GOT3 (cell line): ENCODE measurements around the gene SLC17A5.
"Not testable (repeated sequence)": the region's sequence is repeated elsewhere in the genome, so short reads cannot be mapped to it uniquely, and the experiment has no call there.

Source experiments
- DNase-seq: peaks from one replicate; lab custom pipeline; 2025; ENCODE audit warnings: mixed read lengths; lab: John Stamatoyannopoulos, UW

Gene SLC17A5

DNA sequence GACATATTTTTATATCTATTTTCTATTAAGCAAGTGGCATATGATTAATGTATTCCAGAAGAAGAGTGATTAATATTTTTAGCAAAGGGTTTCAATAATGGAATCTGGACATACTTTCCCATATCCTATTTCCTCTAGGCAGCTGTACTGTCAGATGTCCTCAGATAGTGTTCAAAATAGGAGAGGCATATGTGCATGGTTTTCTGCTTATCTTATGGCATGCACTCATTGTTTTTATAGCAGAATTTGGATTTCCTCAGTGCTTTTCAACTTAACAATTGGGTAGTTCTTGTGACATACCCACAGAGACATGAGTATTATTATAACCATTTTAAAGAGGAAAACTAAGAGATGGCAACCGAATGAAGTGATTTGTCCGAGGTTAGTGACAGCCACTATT is 12.6 kb upstream of the SLC17A5 start:
- no peak for DNase-seq

GRCh38 chr6:73665686-73666319 is 12.0 kb upstream of the SLC17A5 start:
- DNase-seq, result no peak

- no peak for DNase-seq
Measured at GRCh38 chr6:73664701-73665100, 10.9 kb upstream of the SLC17A5 start.

DNA sequence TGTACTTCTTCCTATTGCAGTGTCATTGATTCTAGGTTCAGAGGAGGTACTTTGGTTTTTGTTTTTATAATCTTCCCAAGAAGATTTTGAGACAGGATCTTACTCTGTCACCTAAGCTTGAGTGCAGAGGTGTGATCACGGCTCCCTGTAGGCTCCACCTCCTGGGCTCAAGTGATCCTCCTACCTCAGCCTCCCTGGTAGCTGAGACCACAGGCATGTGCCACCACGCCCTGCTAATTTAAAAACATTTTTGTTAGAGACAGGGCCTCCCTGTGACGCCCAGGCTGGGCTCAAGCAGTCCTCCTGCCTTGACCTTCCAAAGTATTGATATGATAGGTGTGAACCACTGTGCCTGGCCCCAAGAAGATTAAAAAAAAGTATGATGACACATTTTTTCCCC is 3.4 kb upstream of the SLC17A5 start:
- no peak for DNase-seq

- DNase-seq, result no peak
Measured at GRCh38 chr6:73656531-73657145, 2.8 kb upstream of the SLC17A5 start.

DNA sequence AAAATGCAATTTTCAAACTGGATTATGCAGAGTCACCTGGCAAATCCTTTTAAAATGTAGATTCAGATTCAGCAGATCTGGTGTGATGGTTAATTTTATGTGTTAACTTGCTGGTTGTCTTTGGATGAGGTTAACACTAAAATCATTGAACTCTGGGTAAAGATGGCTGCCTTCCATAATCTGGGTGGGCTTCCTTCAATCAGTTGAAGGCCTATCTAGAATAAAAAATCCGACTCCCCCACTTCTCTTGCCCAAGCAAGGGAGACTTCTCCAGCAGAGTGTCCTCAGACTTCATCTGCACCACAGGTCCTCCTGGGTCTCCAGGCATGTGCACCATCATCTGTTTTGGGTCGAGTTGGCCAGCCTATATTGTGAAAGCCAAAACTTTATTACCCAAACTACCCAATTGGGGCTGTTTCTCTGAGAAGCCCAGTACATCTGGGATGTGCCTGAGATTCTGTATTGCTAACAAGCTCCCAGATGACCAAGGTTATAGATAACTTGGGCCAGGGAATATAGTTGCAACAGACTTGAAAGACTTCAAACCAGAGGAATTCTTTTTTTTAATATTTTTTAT is 1.6 kb upstream of the SLC17A5 start:
- no peak for DNase-seq

GRCh38 chr6:73652637-73653570 is 888 bp downstream of the SLC17A5 start:
- no peak for DNase-seq

GRCh38 chr6:73649783-73650182 is 4.0 kb downstream of the SLC17A5 start:
- no peak for DNase-seq

DNA sequence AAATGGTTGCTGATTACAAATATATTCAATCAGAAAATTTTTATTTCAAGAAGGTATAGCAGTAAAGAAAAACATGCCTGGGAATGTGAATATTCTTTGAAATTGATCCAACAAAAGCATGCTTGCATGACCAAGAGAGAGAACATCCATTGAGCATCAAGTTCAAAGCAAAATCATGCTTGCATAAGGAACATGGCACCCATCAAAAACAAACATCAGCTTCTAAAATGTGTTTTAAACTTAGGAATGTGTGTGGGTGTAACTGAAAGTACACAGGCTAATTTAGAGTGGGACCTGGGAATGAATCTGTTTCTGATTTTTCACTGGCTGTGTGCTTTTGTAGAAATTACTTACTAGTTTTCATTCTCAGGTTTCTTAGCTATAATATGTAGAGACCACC is 5.6 kb downstream of the SLC17A5 start:
- no peak for DNase-seq

DNA sequence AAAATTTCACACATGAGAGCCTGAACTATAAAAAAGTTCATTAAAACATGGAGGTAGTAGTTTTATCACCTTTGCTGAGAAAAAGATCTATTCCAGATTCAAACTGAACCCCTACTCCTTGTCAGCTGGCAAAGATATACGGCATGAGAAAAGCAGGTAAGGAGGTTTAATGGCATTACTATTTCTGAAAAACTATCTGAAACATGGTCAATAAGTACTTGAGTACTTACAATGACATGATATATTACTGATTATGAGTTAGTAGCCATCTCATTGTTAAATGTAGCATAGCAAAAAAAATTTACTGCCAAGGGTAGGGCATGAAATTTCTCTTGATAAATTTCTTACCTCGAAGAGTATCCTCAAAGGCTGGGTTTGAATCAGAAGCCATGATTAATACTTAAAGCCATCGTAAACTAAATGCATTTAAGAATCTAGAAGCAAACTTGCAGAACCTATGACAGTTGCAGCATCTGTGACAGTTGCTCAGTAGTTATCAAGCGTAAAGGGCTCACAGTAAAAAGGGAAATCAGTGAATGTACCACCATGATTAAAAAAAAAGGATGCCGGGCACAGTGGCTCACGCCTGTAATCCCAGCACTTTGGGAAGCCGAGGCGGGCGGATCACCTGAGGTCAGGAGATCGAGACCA is 8.7 kb downstream of the SLC17A5 start:
- no peak for DNase-seq

DNA sequence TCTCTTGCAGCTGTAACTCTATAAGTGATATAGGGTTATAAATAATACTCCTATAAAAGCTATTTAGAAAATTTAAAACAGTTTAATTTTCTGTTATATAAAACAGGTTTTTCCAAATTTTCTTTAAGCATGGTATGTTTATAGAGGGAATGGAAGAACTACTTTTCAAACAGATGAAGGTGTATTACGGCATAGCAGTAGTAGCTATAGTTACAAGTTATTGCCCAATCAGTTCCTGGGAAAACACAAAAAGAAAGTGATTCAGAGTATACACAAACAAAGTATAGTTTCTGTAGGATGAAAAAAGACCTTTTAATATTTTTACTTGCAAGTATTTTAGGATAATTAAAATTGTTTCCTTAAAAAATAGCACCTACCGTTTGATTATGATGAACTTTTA is 9.8 kb downstream of the SLC17A5 start:
- DNase-seq, result no peak

DNA sequence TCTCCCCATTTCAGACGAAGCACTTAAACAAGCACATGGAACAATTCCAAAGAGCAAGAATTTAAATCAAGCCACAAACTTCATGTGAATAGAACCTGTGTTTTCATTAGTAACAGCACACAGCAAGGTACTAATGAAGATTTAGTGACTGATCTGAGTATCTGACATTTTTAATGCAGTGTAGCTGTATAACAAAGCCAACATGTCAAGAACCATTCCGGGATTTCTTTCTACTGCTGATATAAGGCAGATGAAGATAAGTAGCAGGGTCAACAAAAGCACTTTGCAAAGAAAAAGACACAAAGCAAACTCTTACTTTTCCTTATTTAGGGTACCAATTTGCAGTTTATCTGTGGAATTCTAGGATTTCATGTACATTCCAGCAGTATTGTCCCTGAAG is 11.3 kb downstream of the SLC17A5 start:
- no peak for DNase-seq

DNA sequence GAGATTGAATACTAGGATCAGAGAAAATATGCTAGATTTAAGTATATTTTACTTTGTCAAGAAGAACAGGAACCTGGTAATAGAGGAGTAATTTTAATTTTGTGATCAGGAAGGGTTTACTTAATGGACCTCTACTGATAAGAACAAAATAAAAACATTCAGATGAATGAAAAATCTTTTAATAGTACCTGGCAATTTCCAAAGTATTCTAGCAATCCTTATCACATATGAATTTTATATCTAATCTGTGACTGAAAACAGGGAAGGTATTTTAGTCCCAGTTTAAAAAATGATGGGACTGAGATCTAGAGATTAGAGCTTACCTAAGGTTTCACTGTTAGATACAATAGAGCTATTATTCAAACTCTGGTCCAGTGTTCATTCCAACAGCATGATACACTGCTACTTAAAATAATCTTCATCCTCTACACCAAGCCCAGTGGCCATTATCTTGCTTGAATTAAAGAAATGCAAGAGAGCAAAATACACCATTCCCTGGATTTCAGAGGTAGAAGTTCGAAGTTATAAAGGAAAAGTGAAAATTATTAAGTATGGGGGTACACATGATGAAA is 13.5 kb downstream of the SLC17A5 start:
- DNase-seq, result no peak

GRCh38 chr6:73639040-73639439 is 14.8 kb downstream of the SLC17A5 start:
- DNase-seq, result no peak

- DNase-seq, result no peak
Measured at GRCh38 chr6:73637404-73637803, 16.4 kb downstream of the SLC17A5 start.

DNA sequence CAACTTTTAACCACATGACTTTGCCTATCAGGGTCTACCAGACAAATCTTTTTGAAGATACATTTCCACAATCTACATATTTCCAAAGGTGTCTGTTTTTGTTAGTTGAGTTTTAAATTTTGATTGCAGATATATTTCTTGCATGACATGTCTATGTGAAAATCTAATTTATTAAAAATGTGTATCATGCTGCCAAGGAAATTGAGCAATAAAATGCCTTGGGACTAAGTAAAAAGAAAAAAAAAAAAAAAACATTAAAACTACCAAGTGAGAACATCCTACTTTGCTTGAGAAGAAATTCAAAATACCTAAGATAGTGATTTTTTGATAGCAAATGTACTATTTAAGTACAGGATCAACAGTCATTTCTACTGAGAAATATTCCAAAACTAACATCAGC is 17.7 kb downstream of the SLC17A5 start:
- no peak for DNase-seq

GRCh38 chr6:73632346-73632745 is 21.4 kb downstream of the SLC17A5 start:
- DNase-seq, result no peak

DNA sequence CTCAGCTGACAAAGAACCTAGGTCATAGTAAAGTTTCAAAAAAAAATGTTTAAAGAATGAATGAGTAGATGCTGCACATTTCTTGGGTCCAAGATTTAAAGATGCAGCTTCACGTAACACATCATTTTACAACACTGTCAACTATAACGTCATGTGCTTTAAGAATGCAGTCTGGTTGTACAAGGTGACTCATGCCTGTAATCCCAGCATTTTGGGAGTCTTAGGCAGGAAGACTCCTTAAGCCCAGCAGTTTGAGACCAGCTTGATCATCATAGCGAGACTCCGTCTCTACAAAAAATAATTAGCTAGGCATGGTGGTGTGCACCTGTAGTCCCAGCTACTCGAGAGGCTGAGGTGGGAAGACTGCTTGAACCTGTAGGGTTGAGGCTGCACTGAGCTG is 21.9 kb downstream of the SLC17A5 start:
- no peak for DNase-seq

GRCh38 chr6:73630401-73630800 is 23.4 kb downstream of the SLC17A5 start:
- no peak for DNase-seq

DNA sequence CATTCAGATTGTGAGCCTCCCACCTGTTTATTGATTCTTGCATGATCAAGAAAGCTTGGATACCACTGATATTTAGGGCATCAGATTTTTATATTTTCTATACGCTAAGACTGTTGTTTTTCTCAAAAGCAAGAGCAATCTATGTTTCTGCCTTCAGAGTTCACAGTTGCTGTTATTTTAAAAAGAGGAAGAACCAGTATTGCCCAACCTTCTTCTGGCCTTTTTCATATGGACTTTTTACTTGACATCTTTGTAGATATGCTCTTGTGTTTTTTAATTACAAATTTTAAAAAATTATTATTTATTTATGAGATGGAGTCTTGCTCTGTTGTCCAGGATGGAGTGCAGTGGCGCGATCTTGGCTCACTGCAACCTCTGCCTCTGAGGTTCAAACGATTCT is 28.9 kb downstream of the SLC17A5 start:
- no peak for DNase-seq

DNA sequence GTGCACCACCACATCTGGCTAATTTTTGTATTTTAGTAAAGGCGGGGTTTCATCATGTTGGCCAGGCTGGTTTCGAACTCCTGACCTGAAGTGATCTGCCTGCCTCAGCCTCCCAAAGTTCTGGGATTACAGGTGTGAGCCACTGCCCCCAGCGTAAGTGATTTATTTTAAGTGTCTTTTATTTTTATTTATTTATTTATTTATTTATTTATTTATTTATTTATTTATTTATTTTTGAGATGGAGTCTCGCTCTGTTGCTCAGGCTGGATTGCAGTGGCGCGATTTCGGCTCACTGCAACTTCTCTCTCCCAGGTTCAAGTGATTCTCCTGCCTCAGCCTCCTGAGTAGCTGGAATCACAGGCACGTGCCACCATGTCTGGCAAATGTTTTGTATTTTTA is 30.3 kb downstream of the SLC17A5 start:
- not testable (repeated sequence) for DNase-seq

DNA sequence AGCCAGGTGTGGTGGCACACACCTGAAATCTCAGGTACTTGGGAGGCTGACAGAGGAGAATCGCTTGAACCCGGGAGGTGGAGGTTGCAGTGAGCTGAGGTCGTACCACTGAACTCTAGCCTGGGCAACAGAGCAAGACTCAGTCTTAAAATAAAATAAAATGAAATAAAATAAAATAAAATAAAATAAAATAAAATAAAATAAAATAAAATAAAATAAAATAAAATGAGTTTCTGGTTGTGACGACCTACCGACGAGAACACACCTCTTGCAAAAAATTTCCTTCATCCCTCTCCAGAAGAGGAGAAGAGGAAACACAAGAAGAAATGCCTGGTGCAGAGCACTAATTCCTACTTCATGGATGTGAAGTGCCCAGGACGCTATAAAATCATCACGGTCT is 35.7 kb downstream of the SLC17A5 start:
- DNase-seq, result not testable (repeated sequence)
